ENCODE results near the gene KCNQ1. TPM values are rescaled to one million over a fixed set of nuclear protein-coding genes. Genes with fewer than 3 reads are reported as not detected.

The KCNQ1 gene
- total RNA-seq, 1 experiment from 2014 or later = 2.3 TPM

DNA sequence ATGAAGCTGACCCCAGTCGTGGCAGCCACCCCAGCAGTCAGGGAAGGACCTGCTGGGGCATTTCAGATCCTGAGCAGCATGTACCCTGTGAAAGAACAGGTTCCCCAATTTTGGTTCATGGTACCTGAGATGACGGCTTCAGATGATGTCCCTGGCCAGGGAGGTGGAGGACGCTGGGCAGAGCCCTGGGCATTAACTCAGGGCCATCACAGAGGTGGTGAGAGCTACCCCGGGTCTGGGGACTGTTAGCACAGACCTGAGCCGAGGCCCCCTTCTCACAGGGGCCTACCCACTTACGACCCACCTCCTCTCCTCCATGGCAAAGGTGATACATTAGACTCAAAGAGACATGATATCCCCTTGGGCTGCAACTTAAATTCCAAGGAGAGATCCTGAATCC is 372.6 kb downstream of the KCNQ1 start:
- no peak overlapping the region for H2BK20ac ChIP-seq (ENCODE audit: low read depth, low read length, poor library complexity, severe bottlenecking)
- H3K56ac ChIP-seq (ENCODE audit: insufficient read length, low read depth, low read length) = no peak overlapping the region
- Mint-ChIP-seq H3K27me3 (ENCODE audit: low read depth) (peaks cover 100% of the 10 kb centered on the region), H3K36me3 (ENCODE audit: insufficient read depth in 1 of 3, low read depth in 3 of 3) (peaks cover 3 to 32% (median 7%) of the 10 kb centered on the region in 3 experiments; a peak in 6 of 7 replicates), H3K4me3 (no peak overlapping the region), H3K27ac (no peak overlapping the region; a peak in 1 of 7 replicates), H3K4me1 (peaks cover 11 to 20% of the 10 kb centered on the region in 2 experiments), H3K9me3 (peaks cover 31 to 32% of the 10 kb centered on the region in 2 experiments)
- H3K9me3 ChIP-seq (ENCODE audit: control insufficient read depth, low read depth, low read length) = no peaks in the 10 kb centered on the region
- H2BK120ac ChIP-seq (ENCODE audit: low read depth, low read length, poor library complexity, severe bottlenecking) = no peak overlapping the region
- H3K14ac ChIP-seq (ENCODE audit: insufficient read depth, low read length) = no peak overlapping the region
- H3K23me2 ChIP-seq (ENCODE audit: insufficient read length, low read depth, low read length, poor library complexity, severe bottlenecking) = no peaks in the 10 kb centered on the region
- H4K8ac ChIP-seq (replicated peaks; ENCODE audit: insufficient read length, low read depth, low read length) = no peak overlapping the region
- H4K5ac ChIP-seq (ENCODE audit: insufficient read length, low read depth, low read length) = no peak overlapping the region
- H3K4me2 ChIP-seq (ENCODE audit: insufficient read depth, insufficient read length, low read length) = no peak overlapping the region
- no peak overlapping the region for H3K23ac ChIP-seq (ENCODE audit: insufficient read length, low read depth, low read length)
- no peak overlapping the region for H2BK5ac ChIP-seq (ENCODE audit: insufficient read length, low read length)
- no CpG with 5 or more reads among the region's 6 CpGs for WGBS (ENCODE audit: extremely low coverage, insufficient read length, low lambda C conversion rate)
- no peak for DNase-seq
- H3K9ac ChIP-seq (ENCODE audit: extremely low read depth, insufficient read length, low read length) = no peak overlapping the region
- H3K79me2 ChIP-seq (ENCODE audit: insufficient read depth, low read length) = no peaks in the 10 kb centered on the region
- no peak overlapping the region for H3K27ac ChIP-seq (ENCODE audit: insufficient read length, low read depth, low read length)
- H3K4ac ChIP-seq (ENCODE audit: low read depth, low read length) = no peak overlapping the region
- H4K91ac ChIP-seq (ENCODE audit: insufficient read length, low read depth, low read length) = no peak overlapping the region
- no peak overlapping the region for H2BK12ac ChIP-seq (ENCODE audit: insufficient read length, low read depth, low read length)
- H4K20me1 ChIP-seq (ENCODE audit: control insufficient read depth, insufficient read depth, insufficient read length) = no peaks in the 10 kb centered on the region
- no peak overlapping the region for H2AK5ac ChIP-seq (ENCODE audit: insufficient read length, low read length)
- no peaks in the 10 kb centered on the region; the same call in 1 of the 2 replicates for H3K27me3 ChIP-seq (ENCODE audit: insufficient read depth, low read length)
- H3K79me1 ChIP-seq (ENCODE audit: insufficient read depth, low read depth, low read length, poor library complexity, severe bottlenecking) = no peaks in the 10 kb centered on the region
- TF ChIP-seq CTCF (conservative IDR thresholded peaks at IDR 0.05) = no peak
- H3K4me1 ChIP-seq (ENCODE audit: insufficient read depth, low read length) = no peaks in the 10 kb centered on the region
- no peak overlapping the region for H2AFZ ChIP-seq (ENCODE audit: low read length)
- H3T11ph ChIP-seq (ENCODE audit: low read length) = no peak overlapping the region
- no peak overlapping the region for H2BK15ac ChIP-seq (ENCODE audit: low read depth, low read length)
- no peak overlapping the region for H3K18ac ChIP-seq (ENCODE audit: insufficient read length, low read depth, low read length)

Measured in H9 (cell line).